SK-N-SH treated with all-trans-retinoic acid at 6 μM for 48 hours (cell line): ENCODE results near the gene GANC.
"Not testable (repeated sequence)": the region's sequence is repeated elsewhere in the genome, so short reads cannot be mapped to it uniquely, and the experiment has no call there.

Source experiments
- CREB5 ChIP-seq: fragments of 250-450 bp; sonication (Bioruptor Pico); IDR thresholded peaks from 2 replicates; pipeline ENCODE4 v1.5.1; 2020; ENCODE audit warnings: low read depth, mild to moderate bottlenecking, moderate library complexity
- CSDC2 ChIP-seq: fragments of 250-450 bp; sonication (Bioruptor Pico); IDR thresholded peaks from 2 replicates; pipeline ENCODE4 v1.5.0; 2020; ENCODE audit warnings: mild to moderate bottlenecking, moderate library complexity
- CSRNP3 ChIP-seq: fragments of 250-450 bp; sonication (Bioruptor Pico); IDR thresholded peaks from 2 replicates; pipeline ENCODE4 v1.5.1; 2021; ENCODE audit warnings: mild to moderate bottlenecking, moderate library complexity
- ESRRG ChIP-seq: fragments of 250-450 bp; sonication (Bioruptor Pico); IDR thresholded peaks from 2 replicates; pipeline ENCODE4 v1.6.1; 2021; ENCODE audit warnings: mild to moderate bottlenecking
- ISL1 ChIP-seq: fragments of 250-450 bp; sonication (Bioruptor Pico); IDR thresholded peaks from 2 replicates; pipeline ENCODE4 v2.1.2; 2022; ENCODE audit warnings: mild to moderate bottlenecking, moderate library complexity
- OSR1 ChIP-seq: fragments of 250-450 bp; sonication (Bioruptor Pico); IDR thresholded peaks from 2 replicates; pipeline ENCODE4 v1.8.0; 2022; ENCODE audit warnings: moderate library complexity, mild to moderate bottlenecking, inconsistent platforms
- PATZ1 ChIP-seq: fragments of 250-450 bp; sonication (Bioruptor Pico); IDR thresholded peaks from 2 replicates; pipeline ENCODE4 v1.8.0; 2020; ENCODE audit warnings: mild to moderate bottlenecking, moderate library complexity, borderline replicate concordance
- POU6F1 ChIP-seq: fragments of 250-450 bp; sonication (Bioruptor Pico); IDR thresholded peaks from 2 replicates; pipeline ENCODE4 v1.8.0; 2021; ENCODE audit warnings: low read depth, mild to moderate bottlenecking, moderate library complexity, borderline replicate concordance
- PPARA ChIP-seq: fragments of 250-450 bp; sonication (Bioruptor Pico); IDR thresholded peaks from 2 replicates; pipeline ENCODE4 v1.5.0; 2020; ENCODE audit warnings: mild to moderate bottlenecking, borderline replicate concordance
- RARB ChIP-seq: fragments of 250-450 bp; sonication (Bioruptor Pico); IDR thresholded peaks from 2 replicates; pipeline ENCODE4 v1.8.0; 2021; ENCODE audit warnings: mild to moderate bottlenecking, moderate library complexity
- TOX ChIP-seq: fragments of 250-450 bp; sonication (Bioruptor Pico); IDR thresholded peaks from 2 replicates; pipeline ENCODE4 v1.8.0; 2021; ENCODE audit warnings: mild to moderate bottlenecking, moderate library complexity, borderline replicate concordance
- TSHZ2 ChIP-seq: fragments of 250-450 bp; sonication (Bioruptor Pico); IDR thresholded peaks from 2 replicates; pipeline ENCODE4 v1.5.0; 2020; ENCODE audit warnings: mild to moderate bottlenecking, moderate library complexity
- ZFP3 ChIP-seq: fragments of 250-450 bp; sonication (Bioruptor Pico); IDR thresholded peaks from 2 replicates; pipeline ENCODE4 v1.5.0; 2020; ENCODE audit warnings: mild to moderate bottlenecking, moderate library complexity
- ZFP30 ChIP-seq: fragments of 450-650 bp; formaldehyde crosslinking; IDR thresholded peaks from 2 replicates; pipeline ENCODE4 v1.5.0; 2022; ENCODE audit warnings: mild to moderate bottlenecking, moderate library complexity

GRCh38 chr15:42316282-42316805, 43.3 kb downstream of the GANC start:
- TF ChIP-seq OSR1 (CRISPR knock-in tag); PATZ1; CREB5 (CRISPR knock-in tag); ZFP3 (CRISPR knock-in tag); CSRNP3 (CRISPR knock-in tag); ZFP30 (CRISPR knock-in tag); TOX; RARB (CRISPR knock-in tag); TSHZ2 (CRISPR knock-in tag); PPARA; POU6F1 (CRISPR knock-in tag); ESRRG (CRISPR knock-in tag); CSDC2; ISL1 (CRISPR knock-in tag): not testable (repeated sequence)
